GM18526 (cell line): ENCODE measurements around the gene PVR.

Experiments
- POLR2A ChIP-seq: IDR thresholded peaks from 3 replicates; pipeline ENCODE4 v1.6.1; 2011; ENCODE audit not compliant: insufficient read length; ENCODE audit errors: extremely low read depth

PVR gene, protein sequence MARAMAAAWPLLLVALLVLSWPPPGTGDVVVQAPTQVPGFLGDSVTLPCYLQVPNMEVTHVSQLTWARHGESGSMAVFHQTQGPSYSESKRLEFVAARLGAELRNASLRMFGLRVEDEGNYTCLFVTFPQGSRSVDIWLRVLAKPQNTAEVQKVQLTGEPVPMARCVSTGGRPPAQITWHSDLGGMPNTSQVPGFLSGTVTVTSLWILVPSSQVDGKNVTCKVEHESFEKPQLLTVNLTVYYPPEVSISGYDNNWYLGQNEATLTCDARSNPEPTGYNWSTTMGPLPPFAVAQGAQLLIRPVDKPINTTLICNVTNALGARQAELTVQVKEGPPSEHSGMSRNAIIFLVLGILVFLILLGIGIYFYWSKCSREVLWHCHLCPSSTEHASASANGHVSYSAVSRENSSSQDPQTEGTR

DNA sequence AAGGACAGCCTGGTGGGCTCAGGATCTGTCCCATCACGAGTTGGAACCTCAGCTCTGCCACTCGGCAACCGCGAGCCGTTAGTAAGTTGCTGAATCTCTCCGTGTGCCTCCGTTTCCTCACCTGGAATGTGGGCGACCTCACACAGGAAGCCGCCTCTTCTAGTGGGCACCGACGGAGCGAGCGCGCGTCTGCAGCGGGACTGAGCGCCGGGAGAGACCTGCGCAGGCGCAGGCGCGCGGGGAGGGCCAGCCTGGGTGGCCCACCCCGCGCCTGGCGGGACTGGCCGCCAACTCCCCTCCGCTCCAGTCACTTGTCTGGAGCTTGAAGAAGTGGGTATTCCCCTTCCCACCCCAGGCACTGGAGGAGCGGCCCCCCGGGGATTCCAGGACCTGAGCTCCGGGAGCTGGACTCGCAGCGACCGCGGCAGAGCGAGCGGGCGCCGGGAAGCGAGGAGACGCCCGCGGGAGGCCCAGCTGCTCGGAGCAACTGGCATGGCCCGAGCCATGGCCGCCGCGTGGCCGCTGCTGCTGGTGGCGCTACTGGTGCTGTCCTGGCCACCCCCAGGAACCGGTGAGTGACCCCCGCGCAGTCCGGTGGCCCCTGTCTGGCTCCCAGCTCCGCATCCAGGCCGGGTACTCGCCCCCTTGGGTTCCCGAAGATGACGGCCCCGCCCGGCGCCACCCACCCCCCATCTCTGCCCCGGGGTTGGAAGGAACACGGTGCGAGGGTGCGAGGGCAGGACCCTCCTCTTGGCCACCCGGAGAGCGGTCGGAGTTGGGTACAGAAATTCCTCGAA lies at the start of gene PVR:
TSS of gene PVR (plus strand) at position 306 of the 797 bp plus-strand sequence. CDS start at position 493, 187 bp downstream.
- no peak for TF ChIP-seq POLR2A

DNA sequence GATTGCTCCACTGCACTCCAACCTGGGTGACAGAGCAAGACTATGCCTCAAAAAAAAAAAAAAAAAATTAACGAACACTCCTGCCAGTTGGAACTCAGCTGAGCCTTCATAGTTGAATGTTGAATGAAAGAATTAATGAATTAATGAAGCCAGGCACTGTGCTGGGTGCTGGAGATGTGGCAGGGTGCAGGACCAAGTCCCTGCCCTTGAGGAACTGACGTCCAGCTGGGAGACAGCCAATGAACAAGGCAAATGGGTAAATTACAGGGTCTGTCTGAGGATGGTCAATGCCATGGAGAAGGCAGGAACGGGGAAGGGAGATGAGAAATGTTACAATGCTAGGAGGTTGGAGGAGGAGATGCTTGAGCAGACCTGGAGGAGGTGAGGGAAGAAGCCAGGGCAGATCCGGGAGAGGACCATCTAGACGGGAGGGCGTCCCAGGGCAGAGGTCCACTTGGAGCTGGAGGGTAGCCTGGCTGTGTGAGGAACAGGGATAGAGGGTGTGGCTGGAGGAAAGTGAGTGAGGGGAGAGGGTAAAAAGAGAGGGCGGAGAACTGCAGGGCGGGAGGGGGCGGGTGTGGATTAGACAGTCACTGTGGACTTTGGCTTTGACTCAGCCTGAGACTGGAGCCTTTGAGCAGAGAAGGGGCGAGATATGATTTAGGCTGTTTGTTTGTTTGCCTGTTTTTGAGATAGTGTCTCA lies 47.1 kb upstream of the PVR start:
- TF ChIP-seq POLR2A = no peak

DNA sequence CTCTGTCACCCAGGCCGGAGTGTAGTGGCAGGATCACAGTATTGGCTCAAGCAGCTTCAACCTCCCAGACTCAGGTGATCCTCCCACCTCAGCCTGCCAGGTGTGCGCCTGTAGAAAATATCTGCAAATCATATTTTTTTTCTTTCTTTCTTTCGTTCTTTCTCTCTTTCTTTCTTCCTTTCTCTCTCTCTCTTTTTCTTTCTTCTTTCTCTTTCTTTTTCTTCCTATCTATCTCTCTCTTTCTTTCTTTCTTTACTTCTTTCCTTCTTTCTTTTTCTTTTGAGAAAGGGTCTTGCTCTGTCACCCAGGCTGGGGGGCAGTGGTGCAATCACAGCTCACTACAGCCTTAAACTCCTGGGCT lies 46.6 kb upstream of the PVR start:
- no peak for TF ChIP-seq POLR2A

DNA sequence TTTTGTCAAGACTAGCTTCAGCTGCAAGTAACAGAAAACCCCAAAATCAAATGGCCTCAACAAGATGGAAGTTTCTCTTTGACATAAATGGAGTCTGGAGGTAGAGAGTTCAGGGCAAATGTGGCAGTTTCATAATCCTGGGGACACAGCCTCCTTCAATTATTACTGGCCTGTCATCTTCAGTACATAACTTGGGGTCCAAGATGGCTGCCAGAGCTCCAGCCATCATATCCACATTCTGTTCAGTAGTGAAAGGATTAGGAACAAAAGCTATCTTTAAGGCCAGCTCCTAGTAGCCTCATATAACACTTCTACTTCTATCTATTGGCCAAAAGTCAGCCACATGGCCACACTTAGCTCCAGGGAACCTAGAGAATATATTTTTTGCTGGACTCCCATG lies 45.4 kb upstream of the PVR start:
- TF ChIP-seq POLR2A = no peak

DNA sequence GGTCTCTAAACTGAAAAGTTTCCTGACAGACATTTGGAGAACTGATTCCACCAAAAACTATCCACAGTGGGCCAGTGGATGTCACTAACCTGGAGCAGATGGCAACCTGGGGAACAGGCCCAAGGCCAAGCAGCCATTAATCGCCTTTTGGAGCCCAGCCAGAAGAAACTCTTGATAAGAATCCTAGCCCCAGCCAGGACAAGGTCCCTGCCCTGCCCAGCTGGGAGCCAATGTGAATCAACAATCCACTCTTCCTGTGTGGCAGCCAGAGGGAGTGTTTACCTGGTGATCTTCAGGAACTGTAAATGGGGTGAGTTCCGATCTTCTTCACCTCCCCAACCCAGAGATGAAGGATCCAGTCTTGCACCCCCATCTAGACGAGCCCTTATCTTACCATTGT lies 44.8 kb upstream of the PVR start:
- TF ChIP-seq POLR2A = no peak

DNA sequence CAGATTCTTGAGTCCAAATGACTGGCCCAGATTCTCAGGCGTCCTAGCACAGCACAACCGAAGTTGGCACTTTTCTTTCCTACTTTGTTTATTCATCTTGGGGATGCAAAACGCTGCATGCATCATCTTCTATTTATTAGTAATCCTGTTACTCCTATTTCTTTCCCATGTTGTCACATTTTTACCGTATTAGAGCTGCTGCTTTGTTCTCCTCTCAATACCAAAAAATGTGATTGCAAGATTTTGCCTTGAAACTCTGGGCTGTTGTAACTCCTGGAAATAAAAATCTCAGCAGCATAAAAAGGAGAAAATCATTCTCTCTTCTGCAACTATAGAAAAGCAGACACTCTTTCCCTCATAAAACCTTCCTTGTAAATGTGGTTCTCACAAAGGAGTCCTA lies 43.2 kb upstream of the PVR start:
- TF ChIP-seq POLR2A = no peak

DNA sequence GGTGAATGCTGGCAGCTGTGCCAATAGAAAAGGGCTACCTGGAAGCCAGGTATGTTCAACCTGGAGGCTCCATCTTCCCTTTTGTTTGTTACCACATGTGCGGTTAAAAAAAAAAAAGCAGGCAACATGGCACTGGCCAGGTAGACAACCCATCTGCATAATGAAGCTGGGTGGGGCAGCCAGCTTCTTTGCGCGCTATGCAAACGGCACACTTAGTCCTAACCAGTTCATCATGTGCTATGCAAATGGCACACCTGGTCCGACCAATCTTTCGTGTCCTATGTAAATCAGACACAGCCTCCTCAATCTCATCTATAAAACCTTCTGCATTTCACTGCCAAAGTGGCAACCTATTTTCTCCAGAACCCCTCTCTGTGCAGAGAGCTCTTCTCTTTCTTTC lies 41.6 kb upstream of the PVR start:
- TF ChIP-seq POLR2A = no peak

DNA sequence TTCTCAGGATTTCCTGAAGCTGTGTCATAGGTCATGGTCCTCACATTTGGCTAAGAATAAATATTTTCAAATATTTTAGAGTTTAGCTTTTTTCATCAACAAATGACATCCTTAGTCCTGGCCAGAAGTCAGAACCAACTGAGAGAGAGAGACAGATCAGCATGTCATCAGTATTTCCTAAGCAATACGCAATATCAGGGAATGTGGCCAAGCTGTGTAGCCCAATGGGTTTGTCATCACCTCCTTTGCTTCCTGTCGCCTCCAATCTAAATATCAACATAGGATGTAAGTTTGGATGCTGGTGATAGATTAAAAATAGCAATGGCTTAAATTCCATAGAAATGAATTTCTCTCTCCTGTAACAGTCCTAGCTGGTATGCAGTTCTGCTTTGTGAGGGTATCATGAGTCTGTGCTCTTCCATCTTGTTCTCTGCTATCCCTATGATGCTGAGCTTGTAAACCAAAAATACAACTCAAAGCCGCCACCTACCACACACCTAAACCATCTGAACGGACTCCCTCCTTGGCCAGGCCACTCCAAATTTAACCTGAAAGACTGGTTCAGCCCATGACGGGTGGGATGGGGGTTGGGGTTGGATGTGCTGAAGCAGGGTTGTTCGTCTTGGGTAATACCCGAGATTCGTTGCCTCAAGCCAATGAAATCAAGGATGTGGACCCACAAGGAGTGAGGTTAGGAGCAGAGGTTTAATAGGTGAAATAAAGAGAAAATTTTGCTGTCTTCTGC lies 40.3 kb upstream of the PVR start:
- no peak for TF ChIP-seq POLR2A

DNA sequence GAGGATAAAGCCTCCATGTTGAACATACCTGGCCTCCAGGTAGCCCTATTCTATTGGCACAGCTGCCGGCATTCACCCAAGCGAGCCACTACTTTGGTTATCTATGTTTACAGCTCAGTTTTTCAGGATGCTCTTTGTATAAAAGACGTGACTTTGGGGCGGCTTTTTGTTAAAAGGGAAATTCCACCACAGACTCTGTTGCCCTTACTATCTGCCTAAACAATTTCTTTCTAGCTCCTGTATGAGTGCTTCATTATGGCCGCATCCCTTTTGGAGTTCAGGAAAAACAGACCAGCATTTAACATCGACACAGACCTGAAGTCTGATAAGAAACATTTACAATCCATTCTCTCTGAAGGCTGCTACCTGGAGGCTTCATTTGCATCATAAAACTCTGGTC lies 39.5 kb upstream of the PVR start:
- TF ChIP-seq POLR2A = no peak

DNA sequence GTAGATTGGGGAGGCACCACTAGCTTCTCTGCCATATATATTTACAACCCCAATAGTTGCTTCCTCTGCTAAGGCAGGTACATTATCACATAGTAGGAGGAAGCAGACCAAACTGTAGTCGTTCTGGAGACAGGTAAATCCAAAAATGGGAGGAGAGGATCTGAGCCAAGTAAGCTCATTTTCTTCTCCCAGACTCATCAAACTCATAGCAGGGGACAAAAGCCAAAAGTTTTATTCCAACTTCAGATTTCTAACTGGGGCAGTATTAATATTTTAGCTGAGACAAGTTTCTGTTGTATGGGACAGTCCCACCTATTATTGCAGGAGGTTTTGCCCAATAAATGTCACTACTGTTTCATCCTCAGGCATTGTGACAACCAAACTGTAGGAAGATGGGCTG lies 38.2 kb upstream of the PVR start:
- TF ChIP-seq POLR2A = no peak

DNA sequence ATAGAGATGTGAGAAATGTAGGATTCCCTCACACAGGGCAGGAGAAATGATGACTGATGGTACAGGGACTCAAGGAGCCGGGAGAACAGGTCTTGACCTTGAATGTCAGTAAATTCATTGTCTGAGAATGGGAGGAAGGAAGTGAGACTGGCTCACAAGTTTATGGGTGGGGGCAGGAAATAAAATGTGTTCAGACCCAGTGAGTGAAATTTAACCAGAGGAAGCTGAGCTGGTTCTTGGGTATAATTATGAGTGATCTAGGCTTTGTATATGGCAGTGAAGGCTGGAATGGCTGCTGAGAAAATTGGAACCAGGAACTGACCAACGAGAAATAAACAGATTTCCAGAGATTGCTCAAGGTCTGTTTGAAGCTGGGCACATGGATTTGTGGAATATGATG lies 36.7 kb upstream of the PVR start:
- no peak for TF ChIP-seq POLR2A

DNA sequence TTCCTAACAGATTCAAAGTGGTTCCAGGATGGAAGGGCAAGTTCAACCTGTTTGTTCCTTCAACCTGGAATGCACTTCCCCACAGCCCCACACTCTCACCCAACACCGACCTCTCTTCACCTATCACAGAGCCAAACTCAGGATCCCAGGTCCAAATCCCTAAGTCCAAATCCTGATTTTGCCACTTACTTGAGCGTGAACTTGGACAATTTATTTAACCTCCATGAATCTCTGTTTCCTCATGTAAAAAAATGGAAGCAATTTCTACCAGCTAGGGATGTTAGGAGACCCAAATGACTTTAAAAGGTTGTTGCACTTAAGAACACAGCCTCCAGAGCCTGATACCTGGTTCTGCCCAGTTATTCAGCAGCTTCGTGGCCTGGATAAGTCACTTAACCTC lies 35.8 kb upstream of the PVR start:
- no peak for TF ChIP-seq POLR2A

DNA sequence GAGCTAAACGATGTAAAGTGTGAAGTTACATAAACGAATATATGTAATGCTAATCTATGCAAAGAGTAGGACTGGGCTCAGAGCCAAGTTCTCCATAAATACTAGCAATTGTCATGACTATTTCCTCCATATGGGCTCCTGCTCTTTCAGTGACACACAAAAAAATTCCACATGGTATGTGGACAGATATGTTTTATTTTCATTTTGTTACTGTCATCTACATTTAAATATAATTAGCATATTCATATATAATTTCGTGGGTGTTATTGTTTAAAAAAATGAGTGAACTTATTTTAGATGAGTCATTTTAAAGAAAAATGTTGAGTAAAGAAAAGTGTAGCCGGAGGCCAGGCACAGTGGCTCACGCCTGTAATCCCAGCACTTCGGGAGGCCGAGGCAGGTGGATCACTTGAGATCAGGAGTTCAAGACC lies 35.3 kb upstream of the PVR start:
- TF ChIP-seq POLR2A = no peak

DNA sequence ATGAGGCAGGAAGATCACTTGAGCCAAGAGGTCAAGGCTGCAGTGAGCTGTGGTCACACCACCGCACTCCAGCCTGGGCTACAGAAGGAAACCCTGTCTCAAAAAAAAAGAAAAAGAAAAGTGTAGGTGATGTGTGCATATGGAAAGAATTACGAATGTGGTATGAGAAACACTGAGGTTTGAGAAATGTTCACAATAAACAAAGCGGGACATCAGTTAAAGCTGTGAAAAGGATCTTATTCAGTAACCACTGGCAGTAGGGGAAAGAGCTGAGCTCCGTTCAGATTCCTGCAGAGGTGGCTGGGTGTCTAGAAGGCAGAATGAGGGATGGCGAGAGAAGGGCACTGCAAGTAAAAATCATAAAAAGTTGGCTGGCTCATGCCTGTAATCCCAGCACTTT lies 34.5 kb upstream of the PVR start:
- TF ChIP-seq POLR2A = no peak

DNA sequence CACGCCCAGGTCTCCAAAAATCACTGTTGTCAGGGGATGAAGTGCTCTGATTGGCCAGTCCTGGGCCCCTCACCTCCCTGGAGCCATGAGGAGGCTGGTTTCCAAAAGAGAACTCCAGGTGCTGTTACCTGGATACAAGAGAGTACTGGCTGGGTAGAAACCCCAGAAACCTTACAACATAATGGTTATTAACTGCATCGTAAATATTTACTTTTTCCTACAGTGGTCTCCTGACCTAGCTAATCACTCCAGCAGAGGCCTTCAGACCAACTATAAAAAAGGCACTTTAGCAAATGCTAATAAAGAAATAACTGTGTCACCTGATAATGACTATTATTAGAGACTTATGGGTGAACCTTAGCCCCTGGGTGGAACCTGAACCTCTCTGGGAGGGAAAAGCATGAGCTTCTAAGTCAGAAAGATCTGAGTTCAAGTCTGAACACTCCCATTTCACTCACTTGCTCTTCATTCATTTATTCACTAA lies 31.9 kb upstream of the PVR start:
- TF ChIP-seq POLR2A = no peak
